ENCODE measurements around the gene TAF7.
A peak's percentile ranks its signal among the peaks of the same experiment; 100 is the strongest.

DNA sequence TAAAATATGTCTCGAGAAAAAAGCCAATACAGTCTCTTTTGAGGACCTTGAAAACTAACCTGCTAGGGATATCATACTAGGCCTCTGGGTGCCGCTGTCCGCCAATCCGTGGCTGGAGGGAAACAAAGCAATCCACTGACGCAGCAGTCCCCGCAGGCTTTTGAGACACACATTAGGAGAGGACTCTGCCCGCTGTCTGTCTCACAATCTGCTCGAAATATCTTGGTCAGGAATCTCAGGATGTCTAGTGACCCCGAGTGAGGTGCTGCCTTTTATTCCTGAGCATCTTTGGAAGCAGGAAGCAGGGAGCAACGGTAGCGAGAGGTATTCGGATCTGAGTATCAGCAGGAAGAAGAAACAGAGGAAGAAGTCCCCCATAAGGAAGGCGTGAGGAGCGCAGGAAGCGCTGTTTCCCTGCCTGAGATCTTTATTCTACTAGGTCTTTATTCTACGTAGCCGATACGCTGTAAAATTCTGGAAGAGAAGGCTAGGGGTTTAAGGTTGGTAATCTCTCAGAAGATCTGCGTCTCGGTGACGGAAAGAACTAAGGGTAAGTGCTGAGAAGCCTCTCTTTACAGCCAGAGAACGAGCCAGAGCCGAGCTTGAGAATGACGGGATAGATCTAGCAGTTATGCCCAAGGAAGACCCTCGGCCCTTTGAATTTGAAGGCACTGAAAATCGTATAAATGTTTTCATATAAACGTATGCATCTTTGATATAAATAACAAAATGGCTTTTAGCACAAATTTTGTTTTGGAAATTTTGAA, 5.7 kb upstream of the TAF7 start:
- TF ChIP-seq, protein P1, sequence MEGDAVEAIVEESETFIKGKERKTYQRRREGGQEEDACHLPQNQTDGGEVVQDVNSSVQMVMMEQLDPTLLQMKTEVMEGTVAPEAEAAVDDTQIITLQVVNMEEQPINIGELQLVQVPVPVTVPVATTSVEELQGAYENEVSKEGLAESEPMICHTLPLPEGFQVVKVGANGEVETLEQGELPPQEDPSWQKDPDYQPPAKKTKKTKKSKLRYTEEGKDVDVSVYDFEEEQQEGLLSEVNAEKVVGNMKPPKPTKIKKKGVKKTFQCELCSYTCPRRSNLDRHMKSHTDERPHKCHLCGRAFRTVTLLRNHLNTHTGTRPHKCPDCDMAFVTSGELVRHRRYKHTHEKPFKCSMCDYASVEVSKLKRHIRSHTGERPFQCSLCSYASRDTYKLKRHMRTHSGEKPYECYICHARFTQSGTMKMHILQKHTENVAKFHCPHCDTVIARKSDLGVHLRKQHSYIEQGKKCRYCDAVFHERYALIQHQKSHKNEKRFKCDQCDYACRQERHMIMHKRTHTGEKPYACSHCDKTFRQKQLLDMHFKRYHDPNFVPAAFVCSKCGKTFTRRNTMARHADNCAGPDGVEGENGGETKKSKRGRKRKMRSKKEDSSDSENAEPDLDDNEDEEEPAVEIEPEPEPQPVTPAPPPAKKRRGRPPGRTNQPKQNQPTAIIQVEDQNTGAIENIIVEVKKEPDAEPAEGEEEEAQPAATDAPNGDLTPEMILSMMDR (IDR thresholded peaks at IDR 0.05): peak; percentile 34 to 44 (median 40)
- TF ChIP-seq POLR2A (IDR thresholded peaks at IDR 0.05): no peak
